Activated T-helper 1 cell treated with anti-CD3 and anti-CD28 coated beads, Interleukin-12 subunit alpha, Interleukin-12 subunit beta, Interleukin-2, Interleukin-4 antibody, amounts not matched to agents 30 ng/mL and 10 ng/mL and 1 ng/mL, durations not matched to agents 14 hours and 24 hours and 36 hours (primary cell): Measurements from ENCODE around the gene ITGB5. TPM values are rescaled to one million over a fixed set of nuclear protein-coding genes. Genes with fewer than 3 reads are reported as not detected.
"Not testable (repeated sequence)": the region's sequence is repeated elsewhere in the genome, so short reads cannot be mapped to it uniquely, and the experiment has no call there.

Experiments
- DNase-seq: peaks from one replicate; pipeline ENCODE4 v3.0.0; 2021; ENCODE audit warnings: low spot score
- H3K27ac Mint-ChIP-seq: one replicate; pipeline ENCODE4 v1.8.0; 2021; ENCODE audit warnings: mild to moderate bottlenecking, mixed read lengths
- H3K27me3 Mint-ChIP-seq: one replicate; pipeline ENCODE4 v1.8.0; 2022; ENCODE audit warnings: mild to moderate bottlenecking, moderate library complexity, mixed read lengths; ENCODE audit not compliant: insufficient read depth
- H3K36me3 Mint-ChIP-seq: one replicate; pipeline ENCODE4 v1.8.0; 2021; ENCODE audit warnings: low read depth, mixed read lengths
- H3K4me1 Mint-ChIP-seq: one replicate; pipeline ENCODE4 v1.8.0; 2021; ENCODE audit warnings: low read depth, mixed read lengths
- H3K4me3 Mint-ChIP-seq: one replicate; pipeline ENCODE4 v1.8.0; 2021; ENCODE audit warnings: mild to moderate bottlenecking, moderate library complexity, mixed read lengths
- H3K9me3 Mint-ChIP-seq: one replicate; pipeline ENCODE4 v1.8.0; 2021; ENCODE audit warnings: mixed read lengths
- intact Hi-C: fragments of 100-400 bp; cut with micrococcal nuclease; formaldehyde crosslinking; loops from one replicate; pipeline ENCODE4 v1.15.1; 2024
- total RNA-seq: library from RNA; stranded (reverse); gene quantifications from 2 replicates; pipeline ENCODE4 v1.2.3, GENCODE V29; 2022

ITGB5 gene
- total RNA-seq, 1 donor from 2014 or later: 2.2 TPM

- peaks cover 18% of the 10 kb centered on the region for H3K4me1 Mint-ChIP-seq
- H3K9me3 Mint-ChIP-seq, DNase-seq, intact Hi-C loops, H3K4me3 Mint-ChIP-seq, H3K27ac Mint-ChIP-seq, H3K36me3 Mint-ChIP-seq: not testable (repeated sequence)
- peaks cover 11% of the 10 kb centered on the region for H3K27me3 Mint-ChIP-seq
Observed at GRCh38 chr3:124789103-124789502, 98.1 kb downstream of the ITGB5 start.

- no peak overlapping the region for H3K27ac Mint-ChIP-seq
- no peaks in the 10 kb centered on the region for H3K9me3 Mint-ChIP-seq
- no peaks in the 10 kb centered on the region for H3K36me3 Mint-ChIP-seq
- no peak for DNase-seq
- intact Hi-C loops: no loop called here
- peaks cover 11% of the 10 kb centered on the region for H3K27me3 Mint-ChIP-seq
- no peak overlapping the region for H3K4me3 Mint-ChIP-seq
- peaks cover 18% of the 10 kb centered on the region for H3K4me1 Mint-ChIP-seq
Observed at GRCh38 chr3:124788254-124788745, 98.9 kb downstream of the ITGB5 start.

- intact Hi-C loops: no loop called here
- peak overlapping the region; percentile 32 for H3K27ac Mint-ChIP-seq
- no peaks in the 10 kb centered on the region for H3K9me3 Mint-ChIP-seq
- no peak overlapping the region for H3K4me3 Mint-ChIP-seq
- no peak for DNase-seq
- H3K27me3 Mint-ChIP-seq: peaks cover 9% of the 10 kb centered on the region
- H3K4me1 Mint-ChIP-seq: peaks cover 18% of the 10 kb centered on the region
- H3K36me3 Mint-ChIP-seq: no peaks in the 10 kb centered on the region
Observed at GRCh38 chr3:124787476-124788195, 99.5 kb downstream of the ITGB5 start.

- Mint-ChIP-seq H3K27ac (peak overlapping the region; percentile 32), H3K9me3 (no peaks in the 10 kb centered on the region), H3K4me3 (no peak overlapping the region), H3K27me3 (peaks cover 3% of the 10 kb centered on the region), H3K36me3 (no peaks in the 10 kb centered on the region), H3K4me1 (peaks cover 16% of the 10 kb centered on the region)
- intact Hi-C loops: loop anchor here (1.0 kb wide), 1 partner anchor 115 kb away; no protein-coding TSS in a partner anchor
- no peak for DNase-seq
Observed at GRCh38 chr3:124786511-124787241, 100.5 kb downstream of the ITGB5 start.

GRCh38 chr3:124785973-124786372 is 101.2 kb downstream of the ITGB5 start:
- no peak for DNase-seq
- H3K27me3 Mint-ChIP-seq: no peaks in the 10 kb centered on the region
- no peak overlapping the region for H3K27ac Mint-ChIP-seq
- H3K4me1 Mint-ChIP-seq: peaks cover 16% of the 10 kb centered on the region
- no peaks in the 10 kb centered on the region for H3K36me3 Mint-ChIP-seq
- H3K4me3 Mint-ChIP-seq: no peak overlapping the region
- H3K9me3 Mint-ChIP-seq: no peaks in the 10 kb centered on the region
- intact Hi-C loops: loop anchor here (1.0 kb wide), 1 partner anchor 115 kb away; no protein-coding TSS in a partner anchor

GRCh38 chr3:124784686-124785382 is 102.3 kb downstream of the ITGB5 start:
- Mint-ChIP-seq H3K4me3 (no peak overlapping the region), H3K27ac (no peak overlapping the region), H3K9me3 (no peaks in the 10 kb centered on the region), H3K27me3 (peaks cover 2% of the 10 kb centered on the region), H3K36me3 (no peaks in the 10 kb centered on the region), H3K4me1 (peaks cover 21% of the 10 kb centered on the region)
- intact Hi-C loops: no loop called here
- DNase-seq: no peak

GRCh38 chr3:124783696-124784095 is 103.5 kb downstream of the ITGB5 start:
- no peak for DNase-seq
- peaks cover 2% of the 10 kb centered on the region for H3K27me3 Mint-ChIP-seq
- H3K4me1 Mint-ChIP-seq: peaks cover 21% of the 10 kb centered on the region
- no peaks in the 10 kb centered on the region for H3K36me3 Mint-ChIP-seq
- no peak overlapping the region for H3K27ac Mint-ChIP-seq
- intact Hi-C loops: no loop called here
- no peaks in the 10 kb centered on the region for H3K9me3 Mint-ChIP-seq
- no peak overlapping the region for H3K4me3 Mint-ChIP-seq

- peaks cover 16% of the 10 kb centered on the region for H3K4me1 Mint-ChIP-seq
- H3K9me3 Mint-ChIP-seq, H3K4me3 Mint-ChIP-seq, intact Hi-C loops, H3K27ac Mint-ChIP-seq, H3K27me3 Mint-ChIP-seq, DNase-seq, H3K36me3 Mint-ChIP-seq: not testable (repeated sequence)
Observed at GRCh38 chr3:124782377-124782712, 104.8 kb downstream of the ITGB5 start.

GRCh38 chr3:124781476-124782376 is 105.4 kb downstream of the ITGB5 start:
- Mint-ChIP-seq H3K9me3 (no peaks in the 10 kb centered on the region), H3K36me3 (no peaks in the 10 kb centered on the region), H3K27me3 (peaks cover 6% of the 10 kb centered on the region), H3K4me3 (no peak overlapping the region), H3K4me1 (peaks cover 11% of the 10 kb centered on the region), H3K27ac (no peak overlapping the region)
- intact Hi-C loops: no loop called here
- DNase-seq: no peak

- Mint-ChIP-seq H3K36me3 (no peaks in the 10 kb centered on the region), H3K4me1 (peaks cover 11% of the 10 kb centered on the region), H3K9me3 (no peaks in the 10 kb centered on the region), H3K4me3 (no peak overlapping the region), H3K27me3 (peaks cover 6% of the 10 kb centered on the region), H3K27ac (peak overlapping the region; percentile 52)
- DNase-seq: no peak
- intact Hi-C loops: no loop called here
Observed at GRCh38 chr3:124780761-124781475, 106.2 kb downstream of the ITGB5 start.

GRCh38 chr3:124780356-124780755 is 106.8 kb downstream of the ITGB5 start:
- no peaks in the 10 kb centered on the region for H3K36me3 Mint-ChIP-seq
- H3K27ac Mint-ChIP-seq: no peak overlapping the region
- intact Hi-C loops: no loop called here
- H3K4me1 Mint-ChIP-seq: peaks cover 11% of the 10 kb centered on the region
- DNase-seq: no peak
- H3K4me3 Mint-ChIP-seq: no peak overlapping the region
- H3K27me3 Mint-ChIP-seq: peaks cover 6% of the 10 kb centered on the region
- no peaks in the 10 kb centered on the region for H3K9me3 Mint-ChIP-seq

- H3K27ac Mint-ChIP-seq: no peak overlapping the region
- no peaks in the 10 kb centered on the region for H3K36me3 Mint-ChIP-seq
- no peaks in the 10 kb centered on the region for H3K9me3 Mint-ChIP-seq
- H3K27me3 Mint-ChIP-seq: peaks cover 6% of the 10 kb centered on the region
- intact Hi-C loops: no loop called here
- no peak for DNase-seq
- peaks cover 11% of the 10 kb centered on the region for H3K4me1 Mint-ChIP-seq
- H3K4me3 Mint-ChIP-seq: no peak overlapping the region
Observed at GRCh38 chr3:124779751-124780191, 107.4 kb downstream of the ITGB5 start.
